Measurements from ENCODE around the gene TMEM17.
"Not testable (repeated sequence)": the region's sequence is repeated elsewhere in the genome, so short reads cannot be mapped to it uniquely, and the experiment has no call there.

The TMEM17 gene, protein sequence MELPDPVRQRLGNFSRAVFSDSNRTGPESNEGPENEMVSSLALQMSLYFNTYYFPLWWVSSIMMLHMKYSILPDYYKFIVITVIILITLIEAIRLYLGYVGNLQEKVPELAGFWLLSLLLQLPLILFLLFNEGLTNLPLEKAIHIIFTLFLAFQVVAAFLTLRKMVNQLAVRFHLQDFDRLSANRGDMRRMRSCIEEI

DNA sequence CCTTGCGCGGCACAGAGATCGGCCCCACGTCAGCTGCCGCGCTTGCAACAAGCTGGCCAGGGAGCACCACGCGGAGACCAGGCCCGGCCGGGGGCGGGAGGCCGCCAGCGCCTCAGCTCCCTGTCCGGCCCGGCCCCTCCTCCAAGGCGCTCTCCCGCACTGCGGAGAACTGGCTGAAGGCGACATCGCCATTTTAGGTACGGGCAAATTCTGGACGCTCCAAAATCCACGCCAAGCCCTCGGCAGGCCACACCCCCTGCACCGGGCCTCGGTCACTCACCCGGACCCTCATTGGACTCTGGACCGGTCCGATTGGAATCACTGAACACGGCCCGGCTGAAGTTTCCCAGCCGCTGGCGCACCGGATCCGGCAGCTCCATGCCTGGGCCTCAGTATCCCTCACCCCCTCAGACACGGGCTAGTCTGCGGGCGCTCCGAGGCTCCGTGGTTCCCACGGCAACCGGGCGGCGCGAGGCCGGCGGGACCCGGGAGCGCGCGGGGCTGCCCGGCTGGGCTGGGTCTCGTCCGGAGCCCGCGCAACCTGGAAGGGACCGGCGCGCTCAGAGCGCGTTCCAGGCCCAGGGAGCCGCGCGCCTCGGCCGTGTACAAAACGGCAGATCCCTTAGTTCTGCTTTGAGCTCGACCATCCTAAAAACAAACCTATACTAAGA is at the start of gene TMEM17:
Gene TMEM17, minus strand, starts transcription at position 446 of the 671 bp plus-strand sequence. Its CDS starts 66 bp downstream, at position 380.
- peak; percentile 81 for DNase-seq

DNA sequence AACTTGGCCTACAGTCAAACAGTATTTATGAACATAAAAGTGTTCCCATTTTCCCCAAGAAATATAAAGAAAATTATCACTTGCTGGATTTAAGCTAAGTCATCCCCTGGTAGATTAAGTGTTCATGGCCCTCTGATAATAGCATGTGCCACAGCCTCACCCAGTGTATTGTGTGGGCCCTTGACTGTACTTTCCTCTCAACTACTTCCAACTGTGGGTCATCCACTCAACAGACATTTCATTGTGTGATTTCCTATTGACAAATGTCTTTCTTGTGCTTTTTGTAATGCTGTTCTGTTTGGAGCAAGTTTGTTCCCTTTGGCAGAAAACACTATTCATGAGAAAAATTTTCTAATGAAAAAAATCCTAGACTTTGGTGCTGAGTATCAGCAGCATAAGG is 48.4 kb upstream of the TMEM17 start:
- DNase-seq: no peak

DNA sequence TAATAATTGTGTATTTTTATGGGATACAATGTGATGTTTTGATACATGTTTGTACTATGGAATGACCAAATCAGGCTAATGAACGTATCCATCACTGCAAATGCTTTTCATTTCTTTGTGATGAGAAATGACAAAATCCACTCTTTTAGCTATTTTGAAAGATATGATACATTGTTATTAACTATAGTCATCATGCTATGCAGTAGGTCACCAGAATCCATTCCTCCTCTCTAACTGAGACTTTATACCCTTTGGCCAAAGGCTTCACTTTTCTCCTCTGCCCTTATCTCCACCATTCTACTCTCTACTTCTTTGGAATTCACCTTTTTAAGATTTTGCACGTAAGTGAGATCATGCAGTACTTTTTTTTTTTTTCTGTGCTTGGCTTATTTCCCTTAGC is 44.5 kb upstream of the TMEM17 start:
- DNase-seq: no peak

DNA sequence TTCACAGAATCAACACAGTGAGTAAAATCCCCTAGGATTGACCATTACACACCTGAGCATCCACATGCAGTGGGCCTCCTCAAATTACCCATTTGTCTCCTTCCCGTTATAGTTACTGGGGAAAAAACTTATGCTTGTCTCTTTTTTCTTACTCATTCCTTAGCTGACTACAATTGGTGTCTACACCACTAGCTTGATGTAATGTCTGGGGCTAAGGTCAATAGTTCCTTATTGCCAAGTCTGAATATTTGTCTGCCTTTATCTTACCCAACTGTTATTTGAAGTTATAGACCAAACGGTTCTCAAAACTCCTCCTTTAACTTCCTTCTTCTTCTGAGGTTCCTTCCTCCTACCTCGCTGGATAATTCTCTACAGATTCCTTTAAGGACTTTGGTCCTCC is 41.9 kb upstream of the TMEM17 start:
- no peak for DNase-seq

DNA sequence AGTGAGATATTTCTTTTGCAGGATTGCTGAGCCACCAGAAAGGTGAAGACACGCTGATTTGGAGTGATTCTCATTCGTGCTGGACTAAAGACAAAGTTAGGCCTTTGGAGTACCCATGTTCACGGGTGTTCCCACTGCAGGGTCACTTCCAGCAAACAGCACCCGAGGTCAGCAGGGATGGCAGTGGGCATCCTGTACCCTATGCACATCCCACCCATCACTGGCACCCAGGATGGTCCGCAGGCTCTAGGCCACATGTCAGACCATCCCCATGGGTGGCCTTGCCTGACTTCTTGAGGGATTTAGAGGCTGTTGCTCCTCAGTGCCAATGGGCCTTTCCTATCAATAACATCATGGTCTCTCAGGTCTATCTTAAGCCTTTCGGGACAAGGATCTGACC is 39.3 kb upstream of the TMEM17 start:
- DNase-seq: no peak

DNA sequence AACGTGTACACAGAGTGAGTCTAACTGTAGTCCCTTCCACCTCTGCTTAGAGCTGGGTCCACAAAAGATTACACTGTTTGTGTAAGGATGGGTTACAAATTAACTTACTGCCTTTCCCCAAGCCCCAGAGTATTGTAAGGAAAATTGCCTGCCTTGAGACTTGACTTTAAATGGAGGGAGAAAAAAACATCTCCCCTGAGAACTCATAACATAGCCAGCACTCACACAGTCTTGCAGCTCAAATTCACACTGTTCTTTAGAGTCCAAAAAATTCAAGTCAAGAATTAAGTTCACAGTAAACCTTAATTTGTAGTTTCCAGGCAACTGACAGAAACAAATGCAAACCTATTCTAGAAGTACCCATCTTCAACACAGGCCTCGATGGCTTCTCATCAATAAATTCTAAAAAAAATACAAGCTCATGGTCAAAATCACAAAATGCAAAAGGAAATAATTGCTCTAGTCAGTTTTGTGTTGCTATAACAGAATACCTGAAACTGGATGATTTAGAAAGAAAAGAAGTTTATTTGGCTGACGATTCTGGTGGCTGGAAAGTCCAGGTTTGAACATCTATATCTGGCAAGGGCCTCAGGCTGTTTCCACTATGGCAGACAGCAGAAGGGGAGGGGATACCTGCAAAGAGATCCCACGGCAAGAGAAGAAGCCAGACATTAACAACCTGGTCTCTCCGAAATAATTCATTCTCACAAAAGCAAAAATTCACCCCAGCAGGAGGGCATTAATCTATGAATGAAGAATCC is 34.6 kb upstream of the TMEM17 start:
- no peak for DNase-seq

DNA sequence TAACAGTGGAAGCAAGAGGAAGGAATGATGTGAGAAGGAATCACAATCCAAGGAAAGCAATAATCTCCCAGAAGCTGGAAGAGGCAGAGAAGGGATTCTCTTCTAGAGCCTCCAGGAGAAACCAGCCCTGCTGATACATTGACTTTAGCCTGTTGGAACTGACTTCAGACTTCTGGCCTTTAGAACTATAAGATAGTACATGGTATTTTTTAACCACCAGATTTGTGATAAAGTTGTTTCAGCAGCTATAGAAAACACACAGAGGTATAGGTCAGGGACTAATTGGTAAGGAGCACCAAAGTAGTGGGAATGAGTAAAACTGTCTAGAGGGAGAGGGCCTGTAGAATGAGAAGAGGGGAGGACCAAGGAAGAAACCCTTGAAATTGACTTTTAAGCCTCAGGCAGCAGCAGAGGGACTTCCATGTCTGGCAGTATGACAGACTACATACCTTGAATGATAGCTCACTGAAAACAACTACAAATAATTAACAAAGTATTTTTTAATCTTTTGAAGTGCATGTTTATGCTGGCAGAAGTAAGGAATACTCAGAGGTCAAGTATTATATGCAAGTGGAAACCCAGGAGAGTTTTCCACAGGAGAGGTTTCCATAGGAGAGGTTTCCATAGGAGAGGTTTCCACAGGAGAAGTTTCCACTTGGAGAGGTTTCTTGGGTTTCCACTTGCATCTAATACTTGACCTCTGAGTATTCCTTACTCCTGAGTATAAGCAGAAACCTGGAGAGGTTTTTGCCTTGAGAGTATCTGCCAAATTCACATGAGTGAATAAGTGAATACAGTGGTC is 33.8 kb upstream of the TMEM17 start:
- no peak for DNase-seq

DNA sequence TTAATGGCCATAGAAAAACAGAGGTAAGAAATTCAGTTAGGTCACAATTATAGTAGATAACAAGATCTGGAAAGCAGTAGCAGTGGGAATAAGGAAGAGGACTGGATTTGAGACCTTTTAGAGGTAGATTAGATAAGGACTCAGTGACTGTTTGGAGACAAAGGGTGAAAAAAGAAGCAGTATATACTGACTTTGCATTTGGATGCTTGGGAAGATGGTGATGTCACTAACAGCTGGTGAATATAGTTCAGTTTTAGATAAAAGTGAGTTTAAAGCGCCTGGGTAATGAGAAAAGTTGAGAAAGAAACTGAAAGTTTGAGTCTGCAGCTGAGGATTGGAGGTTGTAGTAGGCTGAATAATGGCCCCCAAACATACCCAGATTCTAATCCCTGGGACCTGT is 32.8 kb upstream of the TMEM17 start:
- DNase-seq: no peak

DNA sequence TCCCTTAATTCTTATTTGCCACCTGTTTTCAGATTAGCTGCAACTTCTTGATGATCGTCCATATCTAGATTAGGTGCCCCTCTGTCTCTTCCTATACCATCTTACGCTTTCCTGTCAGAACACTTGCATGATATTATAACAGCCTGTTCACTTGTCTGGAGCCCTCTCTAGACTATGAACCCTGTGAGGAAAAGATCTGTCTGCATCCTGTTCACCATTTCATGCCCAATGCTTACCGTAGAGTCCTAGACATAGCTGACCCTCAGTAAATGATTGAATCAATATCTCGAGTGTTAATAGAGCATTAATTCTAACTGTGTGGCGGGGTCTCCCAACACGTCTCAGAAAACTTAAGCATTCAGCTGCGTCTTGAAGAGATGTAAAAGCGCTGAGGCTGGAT is 31.8 kb upstream of the TMEM17 start:
- DNase-seq: no peak

DNA sequence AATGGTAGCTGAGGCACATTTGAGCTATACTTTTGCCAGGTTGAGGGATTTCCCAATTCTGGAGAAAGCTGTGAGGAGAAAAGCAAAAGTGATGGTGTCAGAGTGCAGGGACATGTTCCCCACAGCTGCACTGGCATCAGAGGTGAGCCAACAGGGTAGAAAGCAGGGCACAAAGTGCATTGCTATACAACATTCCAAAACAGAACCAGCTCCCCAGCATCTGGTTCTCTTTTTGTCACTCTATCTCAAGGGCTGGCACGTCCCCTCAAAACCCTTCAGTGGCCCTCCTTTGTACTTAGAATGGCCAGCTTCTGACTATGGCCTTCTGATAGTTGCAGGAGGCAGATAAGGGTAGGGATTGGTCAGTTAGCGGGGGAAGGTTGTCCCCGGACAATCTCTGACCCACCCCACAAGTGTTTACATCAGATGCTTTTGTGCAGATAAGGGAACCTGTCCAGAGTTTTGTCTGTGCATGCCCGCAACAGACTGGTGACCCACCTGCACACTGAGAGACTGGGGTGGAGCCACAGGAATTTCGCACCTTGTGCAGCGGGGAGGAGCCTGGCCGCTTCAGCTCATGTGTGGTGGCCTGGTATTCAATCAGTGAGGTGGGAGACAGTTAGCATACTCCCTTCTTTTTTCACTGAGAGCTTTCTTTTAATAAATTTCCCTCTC is 31.0 kb upstream of the TMEM17 start:
- no peak for DNase-seq

DNA sequence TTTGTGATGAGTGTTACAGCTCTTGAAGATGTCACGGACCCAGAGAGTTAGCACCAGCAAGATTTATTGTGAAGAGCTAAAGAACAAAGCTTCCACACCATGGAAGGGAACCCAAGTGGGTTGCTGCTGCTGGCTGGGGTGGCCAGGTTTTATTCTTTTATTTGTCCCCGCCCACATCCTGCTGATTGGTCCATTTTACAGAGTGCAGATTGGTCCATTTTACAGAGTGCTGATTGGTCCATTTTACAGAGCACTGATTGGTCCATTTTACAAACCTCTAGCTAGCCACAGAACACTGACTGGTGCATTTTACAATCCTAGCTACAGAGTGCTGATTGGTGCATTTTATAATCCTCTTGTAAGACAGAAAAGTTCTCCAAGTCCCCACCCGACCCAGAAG is 29.5 kb upstream of the TMEM17 start:
- DNase-seq: not testable (repeated sequence)

DNA sequence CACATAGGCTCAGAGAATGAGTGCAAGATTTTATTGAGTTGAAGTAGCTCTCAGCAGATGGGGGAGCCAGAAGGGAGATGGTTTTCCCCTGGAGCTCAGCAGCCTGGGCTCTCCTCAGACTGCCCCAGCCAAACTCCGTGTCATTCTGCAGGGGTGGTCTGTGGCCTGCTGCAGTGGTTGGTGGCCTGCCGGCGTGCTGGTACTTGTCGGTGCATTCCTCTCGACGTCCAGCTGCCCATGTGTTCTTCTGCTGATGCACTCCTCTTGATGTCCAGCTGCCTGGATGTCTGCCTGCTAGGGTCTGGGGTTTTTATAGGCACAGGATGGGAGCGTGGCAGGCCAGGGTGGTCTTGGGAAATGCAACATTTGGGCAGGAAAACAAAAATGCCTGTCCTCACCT is 25.6 kb upstream of the TMEM17 start:
- DNase-seq: no peak

DNA sequence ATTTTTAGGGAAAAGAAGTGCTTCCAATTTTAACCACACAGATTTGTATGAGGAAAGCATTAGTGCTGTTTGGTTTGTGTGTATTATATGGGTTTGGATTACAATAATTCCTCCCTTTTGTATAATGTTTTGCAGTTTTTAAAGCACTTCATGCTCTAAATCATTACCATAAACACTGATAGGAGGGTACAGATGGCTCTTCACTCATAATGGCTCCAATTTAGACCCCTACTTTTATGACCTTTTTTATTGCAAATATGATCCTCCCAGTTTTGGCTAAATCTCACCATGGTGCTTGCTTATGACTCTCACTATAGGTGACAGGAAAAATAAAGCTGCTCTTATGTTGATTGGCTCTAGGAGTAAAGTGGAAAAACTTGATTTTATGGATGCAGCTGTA is 23.8 kb upstream of the TMEM17 start:
- peak; percentile 15 for DNase-seq

DNA sequence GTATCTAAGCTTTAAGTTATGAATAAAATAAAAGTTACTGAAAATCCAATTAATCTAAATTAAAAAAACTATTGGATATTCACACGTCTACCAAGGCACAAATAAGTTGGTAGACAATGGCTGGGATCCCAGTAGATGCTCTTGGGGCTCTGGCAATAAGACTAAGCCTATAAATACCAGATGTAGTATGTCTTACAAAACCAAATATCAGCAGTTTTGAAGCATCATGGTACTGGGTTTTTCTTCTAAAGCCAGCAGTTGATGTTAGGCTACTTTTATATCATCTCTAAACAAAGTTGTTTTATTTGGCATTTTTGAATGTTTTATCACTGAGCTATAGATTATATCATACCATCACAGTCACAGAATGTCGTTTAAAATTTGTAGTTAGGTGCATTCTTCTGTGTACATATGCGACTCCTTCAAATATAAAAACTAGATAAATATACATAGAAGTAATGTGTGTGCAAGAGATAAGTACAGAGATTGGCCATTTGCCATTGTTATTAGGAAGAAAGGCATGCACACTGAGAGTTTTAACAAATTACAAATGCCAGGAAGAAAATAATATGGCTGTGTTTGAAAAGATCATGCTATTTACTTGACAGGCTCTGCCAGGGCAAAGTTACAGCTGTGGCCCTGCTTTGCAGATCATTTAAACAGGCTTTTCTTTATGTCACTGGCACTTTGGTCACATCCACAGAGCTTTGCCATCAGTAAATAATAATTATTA is 21.6 kb upstream of the TMEM17 start:
- peak; percentile 5 for DNase-seq

DNA sequence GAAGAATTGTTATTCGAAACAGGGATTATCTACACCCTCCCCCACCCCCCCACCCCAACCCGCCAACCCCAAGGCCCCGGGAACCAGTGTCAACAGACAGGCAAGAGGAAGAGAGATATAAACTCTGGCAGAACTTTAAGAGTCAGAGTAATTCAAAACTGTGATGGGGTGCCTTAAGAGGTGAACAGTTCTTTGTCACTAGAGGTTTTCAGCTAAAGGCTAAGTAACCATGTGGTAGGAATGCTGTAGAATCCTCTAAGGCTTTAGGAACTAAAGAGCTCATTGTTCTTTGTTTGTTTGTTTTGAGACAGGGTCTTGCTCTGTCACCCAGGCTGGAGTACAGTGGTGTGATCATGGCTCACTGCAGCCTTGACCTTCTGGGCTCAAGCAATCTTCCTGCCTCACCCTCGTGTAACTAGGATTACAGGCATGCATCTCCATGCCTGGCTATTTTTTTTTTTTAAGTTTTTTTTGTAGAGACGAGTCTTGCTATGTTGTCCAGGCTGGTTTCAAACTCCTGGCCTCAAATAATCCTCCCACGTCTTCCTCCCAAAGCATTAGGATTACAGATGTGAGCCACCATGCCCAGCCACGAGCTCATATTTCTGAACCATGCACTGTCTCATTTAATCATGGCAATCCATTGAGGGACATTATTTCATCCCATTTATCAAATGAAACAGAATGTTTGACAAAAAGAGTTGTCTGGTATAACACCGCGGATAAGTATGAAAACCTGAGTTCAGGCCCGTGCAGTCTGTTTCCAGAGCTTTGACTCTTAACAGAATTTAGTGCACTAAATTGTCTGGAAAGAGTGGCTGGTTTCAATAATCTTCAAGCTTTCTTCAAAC is 20.8 kb upstream of the TMEM17 start:
- DNase-seq: no peak

DNA sequence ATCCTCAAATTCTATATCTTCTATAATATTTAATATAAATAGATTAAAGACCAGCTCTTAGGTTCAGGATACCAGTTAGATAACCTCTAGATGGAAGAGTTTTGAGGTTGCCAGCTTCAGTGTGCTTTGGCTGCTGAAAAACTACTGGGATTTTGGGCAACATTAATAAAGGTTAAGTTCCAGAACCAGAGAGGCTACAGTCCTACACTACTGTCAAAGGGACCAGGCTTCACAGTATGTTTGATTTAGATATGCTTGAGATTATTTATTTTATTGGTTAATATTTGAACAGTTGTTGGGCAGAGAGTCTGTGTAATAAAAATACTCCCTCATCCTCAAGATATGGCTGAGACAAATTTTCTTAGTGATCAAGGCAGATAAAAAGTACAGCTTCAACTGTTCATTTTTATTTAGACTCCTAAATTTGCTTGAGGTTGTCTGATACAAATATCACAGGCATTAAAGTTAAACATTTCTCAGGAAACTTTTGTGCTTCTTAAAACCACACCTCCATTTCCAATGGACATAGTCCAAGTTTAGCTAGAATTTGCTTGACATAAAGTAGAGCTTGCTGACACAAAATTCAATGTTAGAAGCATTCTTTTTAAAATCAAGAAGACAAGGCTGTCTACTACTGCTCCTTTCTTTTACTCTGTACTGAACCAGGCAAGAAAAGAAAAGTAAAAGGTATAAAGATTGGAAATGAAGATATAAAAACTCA is 19.7 kb upstream of the TMEM17 start:
- DNase-seq: no peak

DNA sequence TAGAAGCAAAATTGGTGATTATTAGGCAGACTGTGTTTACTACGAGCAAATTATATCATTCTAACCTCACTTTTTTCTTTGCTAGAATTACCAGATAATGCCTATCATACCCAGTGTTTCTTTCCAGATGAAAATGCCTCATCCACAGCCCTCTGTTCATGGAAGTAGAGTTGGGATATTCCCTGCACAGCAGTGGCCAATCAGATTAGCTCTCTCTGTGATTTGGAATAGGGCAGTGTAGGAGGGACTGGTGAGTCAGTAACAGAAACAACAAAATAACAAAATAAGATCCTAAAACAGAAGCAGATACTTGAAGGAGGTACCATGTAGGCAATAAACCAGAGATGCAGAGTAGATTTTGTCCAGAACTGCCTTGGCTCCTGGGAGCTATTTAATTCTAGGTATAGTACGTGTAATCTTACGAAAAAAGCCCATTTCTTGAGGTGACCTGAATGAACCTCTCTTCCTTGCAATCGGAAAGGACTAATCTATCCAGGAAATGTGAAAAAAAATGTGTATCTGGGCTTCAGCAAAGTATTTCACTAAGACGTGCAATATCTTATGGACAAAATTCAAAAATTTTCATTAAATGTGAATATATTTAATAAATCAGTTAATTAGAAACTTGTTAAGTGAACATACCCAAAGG is 18.4 kb upstream of the TMEM17 start:
- DNase-seq: no peak

DNA sequence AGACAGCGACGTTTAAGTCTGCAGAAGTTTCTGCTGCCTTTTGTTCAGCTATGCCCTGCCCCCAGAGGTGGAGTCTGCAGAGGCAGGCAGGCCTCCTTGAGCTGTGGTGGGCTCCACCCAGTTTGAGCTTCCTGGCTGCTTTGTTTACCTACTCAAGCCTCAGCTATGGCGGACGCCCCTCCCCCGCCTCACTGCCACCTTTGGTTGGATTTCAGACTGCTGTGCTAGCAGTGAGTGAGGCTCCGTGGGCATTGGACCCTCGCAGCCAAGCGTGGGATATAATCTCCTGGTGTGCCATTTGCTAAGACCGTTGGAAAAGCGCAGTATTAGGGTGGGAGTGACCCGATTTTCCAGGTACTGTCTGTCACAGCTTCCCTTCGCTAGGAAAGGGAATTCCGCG is 15.1 kb upstream of the TMEM17 start:
- not testable (repeated sequence) for DNase-seq

DNA sequence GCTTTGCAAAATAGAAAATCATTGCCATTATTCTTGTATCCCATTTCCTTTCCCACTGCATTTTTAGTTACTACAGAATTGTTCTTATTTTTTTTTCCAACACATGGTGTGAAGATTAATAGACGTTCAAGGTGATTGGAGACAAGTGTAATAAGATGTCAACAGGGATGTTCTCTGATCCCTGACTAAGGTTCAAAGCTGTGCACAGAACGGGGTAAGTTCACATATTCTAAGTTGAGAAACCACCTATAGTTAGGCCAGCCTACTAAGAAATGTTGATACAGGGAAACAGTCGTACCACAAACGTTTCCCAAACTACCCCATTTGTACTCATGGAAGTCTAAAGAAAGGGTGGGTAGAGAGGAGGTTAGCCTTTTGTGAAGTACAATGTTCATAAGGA is 6.4 kb upstream of the TMEM17 start:
- DNase-seq: no peak

DNA sequence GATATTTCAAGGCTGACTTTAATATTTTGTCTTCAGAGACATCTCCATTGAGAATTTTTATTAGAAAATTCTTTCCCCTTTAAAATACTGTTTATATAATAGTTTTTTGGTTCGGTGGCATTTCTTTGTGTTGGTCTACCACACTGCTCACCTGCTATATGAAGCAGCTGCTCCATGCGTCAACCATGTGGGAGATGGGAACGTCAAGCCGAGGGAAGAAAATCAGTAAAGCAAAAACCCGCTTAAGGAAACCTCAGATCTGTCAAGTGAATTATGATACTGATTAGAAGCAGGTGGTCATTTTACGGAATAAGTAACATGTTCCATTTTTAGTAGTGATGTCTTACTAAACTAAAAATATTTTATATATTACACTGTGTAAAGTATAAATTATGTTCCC is 5.6 kb upstream of the TMEM17 start:
- no peak for DNase-seq
